Left cardiac atrium (tissue), 4 donors: ENCODE measurements around the gene FOSL1. TPM values are rescaled to one million over a fixed set of nuclear protein-coding genes. Genes with fewer than 3 reads are reported as not detected.

ENCODE experiments used
- ATAC-seq, 2 donors: fragments of 200-7000 bp; cut with Tn5 transposase; one replicate each; pipeline ENCODE4 v1.9.1; 2020; ENCODE audit warnings: mild to moderate bottlenecking in 2 of 2, moderate library complexity in 2 of 2
- DNase-seq: peaks from one replicate; pipeline ENCODE4 v3.0.0-alpha.2; 2020
- intact Hi-C, 2 donors: fragments of 100-400 bp; cut with DNase I; formaldehyde crosslinking; loops; one replicate each; pipeline versions ENCODE4 v1.14.1 to v1.15.1; 2022 to 2023
- total RNA-seq, 2 donors: library from RNA; stranded (reverse); fragmentation: NEBNext Ultra II Directional; extraction: Animal tissue kit (Norgen Biotek cat#: 25700); gene quantifications; one replicate each; pipeline ENCODE4 v1.2.1, GENCODE V29; 2021
- donor health status: DM: no; HTN: yes; CAD: no.
- donor health status: DM: no; HTN: yes; CAD: no; lungs with severe emphysema.
- donor health status: DM: yes; HTN: yes; CAD: no.
- donor health status: Dilated cardiomyopathy.

FOSL1 gene
- total RNA-seq, 2 donors from 2014 or later, result 1.3 to 11.1 TPM

GRCh38 chr11:65870307-65870658, 29.9 kb downstream of the FOSL1 start:
- DNase-seq (peak; percentile 27), ATAC-seq (no peak)
- intact Hi-C loops, result no loop called here

- no peak for ATAC-seq
- no peak for DNase-seq
- intact Hi-C loops, result no loop called here
Observed at GRCh38 chr11:65869643-65870306, 30.4 kb downstream of the FOSL1 start.

GRCh38 chr11:65868907-65869306, 31.3 kb downstream of the FOSL1 start:
- intact Hi-C loops, result no loop called here
- DNase-seq (no peak), ATAC-seq (no peak)

GRCh38 chr11:65868076-65868667, 32.0 kb downstream of the FOSL1 start:
- ATAC-seq, result no peak
- intact Hi-C loops, result no loop called here
- DNase-seq, result peak; percentile 20

- intact Hi-C loops, result no loop called here
- ATAC-seq (no peak), DNase-seq (peak; percentile 33)
Observed at GRCh38 chr11:65867284-65868071, 32.7 kb downstream of the FOSL1 start.

- intact Hi-C loops, result no loop called here
- DNase-seq, result peak; percentile 17
- ATAC-seq, result no peak
Observed at GRCh38 chr11:65866509-65867283, 33.5 kb downstream of the FOSL1 start.

GRCh38 chr11:65865550-65866172, 34.5 kb downstream of the FOSL1 start:
- ATAC-seq (no peak), DNase-seq (peak; percentile 20)
- intact Hi-C loops, result no loop called here

- no peak for ATAC-seq
- intact Hi-C loops, result no loop called here
- DNase-seq, result no peak
Observed at GRCh38 chr11:65864706-65865471, 35.3 kb downstream of the FOSL1 start.

GRCh38 chr11:65863889-65864705, 36.1 kb downstream of the FOSL1 start:
- ATAC-seq (no peak), DNase-seq (no peak)
- intact Hi-C loops, result no loop called here

- intact Hi-C loops, result no loop called here
- no peak for ATAC-seq
Observed at GRCh38 chr11:65862941-65863888, 37.0 kb downstream of the FOSL1 start.

GRCh38 chr11:65862191-65862735, 37.9 kb downstream of the FOSL1 start:
- DNase-seq (no peak), ATAC-seq (no peak)
- intact Hi-C loops, result no loop called here

More at GRCh38 chr11:65862941-65863888, 37.0 kb downstream of the FOSL1 start:
- DNase-seq, result no peak

- intact Hi-C loops, result no loop called here
- peak; percentile 17 for DNase-seq
- ATAC-seq, result no peak
Observed at GRCh38 chr11:65861533-65862183, 38.5 kb downstream of the FOSL1 start.

GRCh38 chr11:65861165-65861505, 39.1 kb downstream of the FOSL1 start:
- intact Hi-C loops, result no loop called here
- ATAC-seq, result no peak
- DNase-seq, result peak; percentile 28

GRCh38 chr11:65860278-65861164, 39.7 kb downstream of the FOSL1 start, which contains the start of gene MUS81:
MUS81 (plus strand) TSS chr11:65860433; CDS start chr11:65860754, 321 bp downstream.
- intact Hi-C loops, result loop anchor here in 1 of 2 donors (1.0 kb wide), 1 partner anchor 13 kb away; no protein-coding TSS in a partner anchor
- DNase-seq (peak; percentile 98), ATAC-seq (peak; percentile 67 to 72)
